Measurements from ENCODE around the gene OGDH.

OGDH gene

GRCh38 chr7:44748045-44748947 lies 141.9 kb downstream of the OGDH start, which contains the start of gene ZMIZ2:
Gene ZMIZ2 (plus strand): TSS chr7:44748847. CDS start chr7:44756250, 7,403 bp downstream.
- no peak for TF ChIP-seq GATA3 (IDR thresholded peaks at IDR 0.05; ENCODE audit: low read depth, low read length)
- TF ChIP-seq GATA2 (IDR thresholded peaks at IDR 0.05; ENCODE audit: low read depth, low read length): no peak

- TF ChIP-seq GATA3 (IDR thresholded peaks at IDR 0.05; ENCODE audit: low read depth, low read length) (no peak), GATA2 (IDR thresholded peaks at IDR 0.05; ENCODE audit: low read depth, low read length) (no peak)
Observed at GRCh38 chr7:44748948-44749731, 142.7 kb downstream of the OGDH start.

GRCh38 chr7:44749992-44750391 lies 143.6 kb downstream of the OGDH start:
- TF ChIP-seq GATA2 (IDR thresholded peaks at IDR 0.05; ENCODE audit: low read depth, low read length) (no peak), GATA3 (IDR thresholded peaks at IDR 0.05; ENCODE audit: low read depth, low read length) (no peak)

GRCh38 chr7:44750424-44750823 lies 144.0 kb downstream of the OGDH start:
- TF ChIP-seq GATA3 (IDR thresholded peaks at IDR 0.05; ENCODE audit: low read depth, low read length) (no peak), GATA2 (IDR thresholded peaks at IDR 0.05; ENCODE audit: low read depth, low read length) (no peak)

DNA sequence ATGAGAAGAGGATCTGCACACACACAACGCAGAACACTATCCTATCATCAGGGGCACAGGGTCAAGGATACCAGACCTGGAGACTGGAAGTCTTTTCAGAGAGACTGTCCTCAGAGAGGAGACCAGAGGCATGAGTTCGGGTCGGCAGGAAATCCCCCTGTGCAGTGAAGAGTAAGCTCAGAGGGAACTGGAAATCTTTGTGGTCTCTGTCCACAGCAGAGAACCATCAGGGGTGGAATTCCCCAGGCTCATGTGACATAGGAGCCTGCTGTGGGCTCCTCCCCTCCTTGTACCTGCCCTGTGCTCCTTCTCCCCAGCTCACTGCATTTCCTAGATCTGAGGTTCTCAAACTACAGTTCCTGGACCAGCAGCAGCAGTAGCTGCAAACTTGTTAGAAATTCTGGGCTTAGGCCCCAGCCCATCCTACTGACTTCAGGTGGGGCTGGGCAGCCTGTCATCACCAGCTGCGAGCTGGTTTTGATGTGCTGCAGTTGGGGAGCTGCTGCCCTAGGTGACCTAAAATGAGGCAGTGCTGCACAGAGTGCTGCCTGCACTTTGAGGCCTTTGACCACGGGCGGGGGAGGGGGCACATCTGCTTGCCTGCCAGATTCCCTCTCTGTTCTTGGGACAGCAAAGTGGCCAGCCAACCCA lies 144.6 kb downstream of the OGDH start:
- no peak for TF ChIP-seq GATA2 (IDR thresholded peaks at IDR 0.05; ENCODE audit: low read depth, low read length)
- TF ChIP-seq GATA3 (IDR thresholded peaks at IDR 0.05; ENCODE audit: low read depth, low read length): no peak

DNA sequence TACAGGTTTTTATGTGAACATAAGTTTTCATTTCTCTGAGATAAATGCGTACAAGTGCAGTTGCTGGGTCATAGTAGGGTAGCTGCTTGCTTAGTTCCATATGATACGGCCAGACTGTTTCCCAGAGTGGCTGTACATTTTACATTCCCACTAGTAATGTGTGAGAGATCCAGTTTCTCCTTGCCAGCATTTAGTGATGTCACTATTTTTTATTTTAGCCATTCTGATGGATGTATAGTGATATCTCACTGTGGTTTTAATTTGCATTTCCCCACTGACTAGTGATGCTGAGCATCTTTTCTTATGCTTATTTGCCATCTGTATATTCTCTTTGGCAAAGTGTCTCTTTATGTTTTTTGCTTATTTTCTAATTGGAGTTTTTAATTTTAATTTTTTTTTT lies 146.4 kb downstream of the OGDH start:
- no peak for TF ChIP-seq GATA2 (IDR thresholded peaks at IDR 0.05; ENCODE audit: low read depth, low read length)
- no peak for TF ChIP-seq GATA3 (IDR thresholded peaks at IDR 0.05; ENCODE audit: low read depth, low read length)

- TF ChIP-seq GATA2 (IDR thresholded peaks at IDR 0.05; ENCODE audit: low read depth, low read length): no peak
- no peak for TF ChIP-seq GATA3 (IDR thresholded peaks at IDR 0.05; ENCODE audit: low read depth, low read length)
Observed at GRCh38 chr7:44754802-44755697, 148.6 kb downstream of the OGDH start.

- no peak for TF ChIP-seq GATA2 (IDR thresholded peaks at IDR 0.05; ENCODE audit: low read depth, low read length)
- no peak for TF ChIP-seq GATA3 (IDR thresholded peaks at IDR 0.05; ENCODE audit: low read depth, low read length)
Observed at GRCh38 chr7:44755698-44756627, 149.5 kb downstream of the OGDH start.

GRCh38 chr7:44756904-44757303 lies 150.5 kb downstream of the OGDH start:
- TF ChIP-seq GATA3 (IDR thresholded peaks at IDR 0.05; ENCODE audit: low read depth, low read length): no peak
- TF ChIP-seq GATA2 (IDR thresholded peaks at IDR 0.05; ENCODE audit: low read depth, low read length): no peak

GRCh38 chr7:44757311-44757710 lies 150.9 kb downstream of the OGDH start:
- TF ChIP-seq GATA3 (IDR thresholded peaks at IDR 0.05; ENCODE audit: low read depth, low read length) (no peak), GATA2 (IDR thresholded peaks at IDR 0.05; ENCODE audit: low read depth, low read length) (no peak)

DNA sequence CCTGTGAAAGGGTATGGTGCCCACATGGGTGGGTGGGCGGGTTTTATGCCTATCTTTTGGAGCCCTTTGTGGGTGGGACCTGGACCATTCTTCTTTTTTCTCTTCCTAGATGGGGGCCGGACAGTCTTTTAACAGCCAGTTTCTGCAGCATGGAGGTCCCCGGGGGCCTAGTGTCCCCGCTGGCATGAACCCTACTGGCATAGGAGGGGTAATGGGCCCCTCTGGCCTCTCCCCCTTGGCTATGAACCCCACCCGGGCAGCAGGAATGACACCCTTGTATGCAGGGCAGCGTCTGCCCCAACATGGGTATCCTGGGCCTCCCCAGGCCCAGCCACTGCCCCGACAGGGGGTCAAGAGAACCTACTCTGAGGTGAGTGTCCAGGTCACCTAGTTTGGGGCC lies 151.3 kb downstream of the OGDH start:
- TF ChIP-seq GATA3 (IDR thresholded peaks at IDR 0.05; ENCODE audit: low read depth, low read length) (no peak), GATA2 (IDR thresholded peaks at IDR 0.05; ENCODE audit: low read depth, low read length) (no peak)
